CD4-positive, alpha-beta T cell (primary cell): Measurements from ENCODE around the gene EFNA1. TPM values are rescaled to one million over a fixed set of nuclear protein-coding genes. Genes with fewer than 3 reads are reported as not detected.
"Not testable (repeated sequence)": the region's sequence is repeated elsewhere in the genome, so short reads cannot be mapped to it uniquely, and the experiment has no call there.

Source experiments
- ATAC-seq: fragments of 200-7000 bp; cut with Tn5 transposase; one replicate; pipeline ENCODE4 v1.10.0; 2022; ENCODE audit warnings: mild to moderate bottlenecking; ENCODE audit not compliant: poor library complexity
- CTCF ChIA-PET: fragments of 350-600 bp; sonication (Branson Sonifier 250); formaldehyde crosslinking; loops from one replicate; lab custom pipeline; 2021; ENCODE audit warnings: antibody characterized with exemption, inconsistent platforms; lab: Charles Lee
- POLR2A ChIA-PET: fragments of 350-600 bp; sonication (Branson Sonifier 250); formaldehyde crosslinking; loops from one replicate; lab custom pipeline; 2021; ENCODE audit warnings: antibody characterized with exemption, inconsistent platforms; lab: Charles Lee
- DNase-seq, 14 experiments: peaks; one replicate each; pipeline ENCODE4 v3.0.0-alpha.2; 2013 to 2020; ENCODE audit warnings: mixed read lengths in 2 of 14
- H3K27ac ChIP-seq, 2 donors: one replicate each; pipeline versions ENCODE4 v1.5.1 to v1.7.0; 2013; ENCODE audit warnings: low read length in 2 of 2, low read depth in 1 of 2, mild to moderate bottlenecking in 1 of 2
- H3K27me3 ChIP-seq, 2 experiments: 1 replicate in 1 of 2; 2 replicates in 1 of 2; pipeline versions ENCODE4 v1.6.1 to v1.7.0; 2013; ENCODE audit warnings: low read length in 2 of 2, control low read depth in 1 of 2, mild to moderate bottlenecking in 1 of 2, moderate library complexity in 1 of 2; ENCODE audit not compliant: insufficient read depth in 2 of 2, control insufficient read depth in 1 of 2
- H3K36me3 ChIP-seq: one replicate; pipeline ENCODE4 v1.6.1; 2013; ENCODE audit warnings: low read length, control low read depth; ENCODE audit not compliant: insufficient read depth
- H3K4me1 ChIP-seq: one replicate; pipeline ENCODE4 v1.6.1; 2013; ENCODE audit warnings: low read length, control low read depth; ENCODE audit not compliant: insufficient read depth
- H3K4me3 ChIP-seq: one replicate; pipeline ENCODE4 v1.5.1; 2013; ENCODE audit warnings: mild to moderate bottlenecking, low read length, moderate library complexity
- H3K9me3 ChIP-seq, 2 experiments: 1 replicate in 1 of 2; 2 replicates in 1 of 2; pipeline versions ENCODE4 v1.6.1 to v1.7.0; 2013; ENCODE audit warnings: low read length in 2 of 2, mild to moderate bottlenecking in 2 of 2, control low read depth in 1 of 2, moderate library complexity in 1 of 2; ENCODE audit not compliant: control insufficient read depth in 1 of 2, insufficient read depth in 1 of 2
- H3K27ac Mint-ChIP-seq: one replicate; pipeline ENCODE4 v1.8.0; 2020; ENCODE audit warnings: mixed read lengths
- H3K27me3 Mint-ChIP-seq: one replicate; pipeline ENCODE4 v1.8.0; 2021; ENCODE audit warnings: mixed read lengths
- H3K36me3 Mint-ChIP-seq: one replicate; pipeline ENCODE4 v1.8.0; 2021; ENCODE audit warnings: low read depth, mixed read lengths
- H3K4me1 Mint-ChIP-seq: one replicate; pipeline ENCODE4 v1.8.0; 2021; ENCODE audit warnings: low read depth, mixed read lengths
- H3K4me3 Mint-ChIP-seq: one replicate; pipeline ENCODE4 v1.8.0; 2020; ENCODE audit warnings: mild to moderate bottlenecking, mixed read lengths
- H3K9me3 Mint-ChIP-seq: one replicate; pipeline ENCODE4 v1.8.0; 2020; ENCODE audit warnings: mixed read lengths
- CTCF ChIP-seq: fragments of 200-600 bp; IDR thresholded peaks from one replicate; pipeline ENCODE4 v1.8.0; 2022; ENCODE audit warnings: antibody characterized with exemption, mild to moderate bottlenecking
- intact Hi-C, 2 experiments: fragments of 100-400 bp; cut with DNase I in 1 of 2; cut with micrococcal nuclease in 1 of 2; formaldehyde crosslinking; loops; one replicate each; pipeline versions ENCODE4 v1.15.1 to v1.9.0; 2023 to 2025; cut with DNase I, micrococcal nuclease
- total RNA-seq, 174 experiments: library from RNA in 2 of 174; stranded (reverse) in 2 of 174; gene quantifications; one replicate each; pipeline ENCODE4 v1.2.3 and lab custom pipeline; 2021 to 2026

Gene EFNA1
- total RNA-seq, 2 experiments from 2014 or later = 4.2 to 5.9 TPM

GRCh38 chr1:155141749-155142148, 14.1 kb downstream of the EFNA1 start:
- no peak overlapping the region for H3K27ac Mint-ChIP-seq
- Histone ChIP-seq H3K27me3 (no peaks in the 10 kb centered on the region), H3K36me3 (peaks cover 7% of the 10 kb centered on the region), H3K27ac (no peak overlapping the region), H3K9me3 (no peaks in the 10 kb centered on the region), H3K4me3 (no peak overlapping the region), H3K4me1 (peaks cover 28% of the 10 kb centered on the region)
- intact Hi-C loops = no loop called here
- no peaks in the 10 kb centered on the region for H3K9me3 Mint-ChIP-seq
- H3K27me3 Mint-ChIP-seq = peaks cover 12% of the 10 kb centered on the region
- ATAC-seq = no peak
- peak in 1 of 14 experiments; percentile 32 for DNase-seq
- H3K4me1 Mint-ChIP-seq = peaks cover 33% of the 10 kb centered on the region
- H3K4me3 Mint-ChIP-seq = peak overlapping the region; percentile 76
- ChIA-PET CTCF (interaction anchor here (2.0 kb wide), 1 partner anchor 50 kb away, joined by 7 read pairs; no protein-coding TSS in a partner anchor), POLR2A (no interaction called here)
- no peak for TF ChIP-seq CTCF
- peaks cover 11% of the 10 kb centered on the region for H3K36me3 Mint-ChIP-seq

- Mint-ChIP-seq H3K27ac (no peak overlapping the region), H3K27me3 (peaks cover 21% of the 10 kb centered on the region), H3K36me3 (peaks cover under 1% of the 10 kb centered on the region), H3K4me3 (no peak overlapping the region), H3K9me3 (no peaks in the 10 kb centered on the region), H3K4me1 (peaks cover 2% of the 10 kb centered on the region)
- no peak for TF ChIP-seq CTCF
- peaks cover 2% of the 10 kb centered on the region for H3K4me1 ChIP-seq
- DNase-seq (no peak), ATAC-seq (no peak)
- intact Hi-C loops = no loop called here
- POLR2A ChIA-PET = no interaction called here
- H3K27me3 ChIP-seq = no peaks in the 10 kb centered on the region
- H3K9me3 ChIP-seq = no peaks in the 10 kb centered on the region
- no peaks in the 10 kb centered on the region for H3K36me3 ChIP-seq
- CTCF ChIA-PET = no interaction called here
- no peak overlapping the region for H3K27ac ChIP-seq
- H3K4me3 ChIP-seq = no peak overlapping the region
Observed at GRCh38 chr1:155145491-155145890, 17.8 kb downstream of the EFNA1 start.

- H3K4me1 Mint-ChIP-seq, CTCF ChIA-PET, H3K9me3 Mint-ChIP-seq, DNase-seq, ATAC-seq, H3K27ac ChIP-seq, H3K27me3 Mint-ChIP-seq, POLR2A ChIA-PET, H3K36me3 Mint-ChIP-seq, H3K27me3 ChIP-seq, H3K4me1 ChIP-seq, H3K4me3 Mint-ChIP-seq, H3K27ac Mint-ChIP-seq, H3K36me3 ChIP-seq, H3K4me3 ChIP-seq, H3K9me3 ChIP-seq: not testable (repeated sequence)
- intact Hi-C loops = loop anchor here in 1 of 2 experiments (10.0 kb wide), 1 partner anchor 121 kb away; the partner anchor contains the start of genes DCST1 and DCST2
Observed at GRCh38 chr1:155155996-155156643, 28.4 kb downstream of the EFNA1 start.

GRCh38 chr1:155158991-155159390, 31.3 kb downstream of the EFNA1 start:
- Mint-ChIP-seq H3K4me3 (no peak overlapping the region), H3K27me3 (no peaks in the 10 kb centered on the region), H3K4me1 (no peaks in the 10 kb centered on the region), H3K36me3 (no peaks in the 10 kb centered on the region), H3K9me3 (no peaks in the 10 kb centered on the region), H3K27ac (no peak overlapping the region)
- no peak overlapping the region for H3K27ac ChIP-seq
- intact Hi-C loops = loop anchor here in 1 of 2 experiments (10.0 kb wide), 1 partner anchor 124 kb away; the partner anchor contains the start of genes DCST1 and DCST2
- H3K4me3 ChIP-seq = no peak overlapping the region
- no peaks in the 10 kb centered on the region for H3K9me3 ChIP-seq
- DNase-seq (no peak), ATAC-seq (no peak)
- ChIA-PET CTCF (no interaction called here), POLR2A (no interaction called here)
- H3K36me3 ChIP-seq = no peaks in the 10 kb centered on the region
- H3K27me3 ChIP-seq = no peaks in the 10 kb centered on the region
- H3K4me1 ChIP-seq = no peaks in the 10 kb centered on the region
- no peak for TF ChIP-seq CTCF
